HUES64 (cell line): ENCODE results near the gene MICU1.
"Not testable (repeated sequence)": the region's sequence is repeated elsewhere in the genome, so short reads cannot be mapped to it uniquely, and the experiment has no call there.

ENCODE experiments used
- H3K27ac ChIP-seq: 2 replicates; pipeline ENCODE4 v1.7.0; 2013; ENCODE audit warnings: low read depth, low read length, inconsistent platforms
- H3K27me3 ChIP-seq: 2 replicates; pipeline ENCODE4 v1.6.1; 2013; ENCODE audit warnings: mild to moderate bottlenecking, low read length; ENCODE audit not compliant: insufficient read depth
- H3K36me3 ChIP-seq: 2 replicates; pipeline ENCODE4 v1.6.1; 2013; ENCODE audit warnings: mild to moderate bottlenecking, low read length; ENCODE audit not compliant: insufficient read depth
- H3K4me1 ChIP-seq: 2 replicates; pipeline ENCODE4 v1.6.1; 2013; ENCODE audit warnings: mild to moderate bottlenecking, low read length, moderate library complexity; ENCODE audit not compliant: insufficient read depth
- H3K4me3 ChIP-seq: 2 replicates; pipeline ENCODE4 v1.5.1; 2013; ENCODE audit warnings: mild to moderate bottlenecking, low read length, moderate library complexity
- H3K9ac ChIP-seq: 2 replicates; pipeline ENCODE4 v1.6.1; 2013; ENCODE audit warnings: mild to moderate bottlenecking, low read depth, low read length
- H3K9me3 ChIP-seq: 2 replicates; pipeline ENCODE4 v1.6.1; 2013; ENCODE audit warnings: low read depth, low read length; ENCODE audit not compliant: insufficient read depth
- WGBS: fragments of 150-250, 120-280 bp; methylation state at CpG from one replicate; pipeline ENCODE4 v1.1.7; 2013; ENCODE audit warnings: missing lambda C conversion rate; 5-methylcytosine and 5-hydroxymethylcytosine counted together

Gene MICU1

GRCh38 chr10:72389716-72390115, 236.2 kb downstream of the MICU1 start:
- H3K27ac ChIP-seq, result no peak overlapping the region
- H3K9ac ChIP-seq, result no peak overlapping the region
- H3K9me3 ChIP-seq, result no peaks in the 10 kb centered on the region
- no peaks in the 10 kb centered on the region for H3K36me3 ChIP-seq
- 95% methylated on average over 5 of the region's 5 CpGs for WGBS
- H3K4me3 ChIP-seq, result no peak overlapping the region
- H3K27me3 ChIP-seq, result no peaks in the 10 kb centered on the region
- H3K4me1 ChIP-seq, result peaks cover 7% of the 10 kb centered on the region

DNA sequence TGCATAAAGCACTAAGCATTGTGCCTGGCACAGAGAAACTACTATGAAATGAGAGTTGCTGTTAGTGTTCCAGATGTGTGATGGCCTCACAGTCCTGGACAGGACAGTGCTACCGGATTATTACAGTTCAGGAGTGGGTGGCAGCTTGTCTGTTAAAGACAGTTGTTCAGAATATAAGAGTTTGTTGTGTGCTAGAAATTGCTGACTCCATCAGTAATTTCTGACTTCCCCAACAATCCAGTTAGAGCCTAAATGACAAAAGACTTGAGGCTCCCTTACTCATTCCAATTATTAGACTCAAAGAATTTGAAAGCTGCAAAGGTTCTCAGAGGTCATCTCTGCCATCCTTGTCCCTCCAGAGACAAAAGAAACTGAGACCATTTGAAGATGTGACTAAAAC, 236.9 kb downstream of the MICU1 start:
- no peak overlapping the region for H3K4me3 ChIP-seq
- WGBS, result 88% methylated on average over 1 of the region's 1 CpG
- no peaks in the 10 kb centered on the region for H3K36me3 ChIP-seq
- H3K27ac ChIP-seq, result no peak overlapping the region
- H3K27me3 ChIP-seq, result no peaks in the 10 kb centered on the region
- H3K4me1 ChIP-seq, result peaks cover 11% of the 10 kb centered on the region
- no peak overlapping the region for H3K9ac ChIP-seq
- H3K9me3 ChIP-seq, result no peaks in the 10 kb centered on the region

GRCh38 chr10:72388062-72388461, 237.8 kb downstream of the MICU1 start:
- WGBS, result 96% methylated on average over 4 of the region's 5 CpGs
- Histone ChIP-seq H3K9ac (no peak overlapping the region), H3K27ac (no peak overlapping the region), H3K4me3 (no peak overlapping the region), H3K27me3 (no peaks in the 10 kb centered on the region), H3K4me1 (peaks cover 11% of the 10 kb centered on the region), H3K36me3 (no peaks in the 10 kb centered on the region), H3K9me3 (no peaks in the 10 kb centered on the region)

GRCh38 chr10:72386916-72387586, 238.8 kb downstream of the MICU1 start:
- Histone ChIP-seq H3K4me1 (peaks cover 11% of the 10 kb centered on the region), H3K27me3 (no peaks in the 10 kb centered on the region), H3K27ac (no peak overlapping the region), H3K9ac (no peak overlapping the region), H3K4me3 (no peak overlapping the region), H3K36me3 (no peaks in the 10 kb centered on the region), H3K9me3 (no peaks in the 10 kb centered on the region)
- WGBS, result no CpG with 5 or more reads among the region's 3 CpGs

- 91% methylated on average over 4 of the region's 4 CpGs for WGBS
- H3K27me3 ChIP-seq, result no peaks in the 10 kb centered on the region
These were observed 240.2 kb downstream of the MICU1 start for GRCh38 chr10:72385724-72386123.

GRCh38 chr10:72384982-72385381, 240.9 kb downstream of the MICU1 start:
- H3K9me3 ChIP-seq, H3K4me3 ChIP-seq, H3K9ac ChIP-seq, H3K36me3 ChIP-seq, H3K27me3 ChIP-seq, H3K27ac ChIP-seq: not testable (repeated sequence)
- WGBS, result 92% methylated on average over 7 of the region's 7 CpGs
- H3K4me1 ChIP-seq, result peaks cover 17% of the 10 kb centered on the region

More at GRCh38 chr10:72385724-72386123, 240.2 kb downstream of the MICU1 start:
- Histone ChIP-seq H3K9me3 (no peaks in the 10 kb centered on the region), H3K36me3 (no peaks in the 10 kb centered on the region), H3K4me3 (no peak overlapping the region), H3K9ac (no peak overlapping the region), H3K27ac (no peak overlapping the region), H3K4me1 (peaks cover 17% of the 10 kb centered on the region)

DNA sequence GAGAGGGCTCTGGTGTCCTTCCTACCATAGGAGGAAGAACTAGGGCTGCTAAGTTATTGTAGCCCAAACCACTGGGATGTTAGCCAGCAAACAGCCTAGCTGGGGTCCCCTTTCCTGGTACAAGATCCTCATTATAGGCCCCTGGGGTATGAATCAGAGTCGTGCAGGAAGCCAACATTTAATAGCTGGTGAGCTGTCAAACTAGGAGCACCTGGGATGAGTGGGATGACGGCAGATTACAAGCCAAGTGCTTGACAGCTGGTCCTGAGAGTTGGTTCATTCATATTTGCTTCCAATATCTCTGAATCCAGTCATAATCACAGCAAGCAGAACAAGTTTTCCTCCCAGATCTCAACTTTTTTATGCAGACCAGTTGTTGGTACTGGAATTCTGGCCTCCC, 246.1 kb downstream of the MICU1 start:
- WGBS, result 89% methylated on average over 2 of the region's 2 CpGs
- Histone ChIP-seq H3K27ac (no peak overlapping the region), H3K4me3 (no peak overlapping the region), H3K36me3 (no peaks in the 10 kb centered on the region), H3K9ac (no peak overlapping the region), H3K4me1 (peaks cover 20% of the 10 kb centered on the region), H3K9me3 (no peaks in the 10 kb centered on the region), H3K27me3 (no peaks in the 10 kb centered on the region)

DNA sequence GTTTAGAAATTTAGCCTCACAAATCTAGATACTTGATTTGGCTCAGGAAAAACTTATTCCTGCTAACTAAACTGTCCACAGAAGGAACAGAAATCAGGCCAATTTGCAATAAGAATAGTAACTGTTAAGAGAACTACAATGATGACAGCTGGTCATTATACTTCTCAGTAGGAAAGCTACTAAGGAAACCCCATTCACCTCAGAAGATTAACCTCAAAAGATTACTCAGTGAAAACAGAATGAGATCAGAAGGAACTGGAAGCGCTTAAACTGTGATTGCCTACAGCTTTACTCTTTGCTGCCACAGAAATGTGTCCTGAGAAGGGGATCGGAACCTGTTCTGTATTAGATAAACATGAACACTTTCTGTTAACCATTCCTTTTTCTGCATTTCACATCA, 246.8 kb downstream of the MICU1 start:
- Histone ChIP-seq H3K4me1 (peaks cover 15% of the 10 kb centered on the region; the same call in 1 of the 2 replicates), H3K27ac (no peak overlapping the region), H3K36me3 (no peaks in the 10 kb centered on the region), H3K9ac (no peak overlapping the region), H3K4me3 (no peak overlapping the region), H3K27me3 (no peaks in the 10 kb centered on the region), H3K9me3 (no peaks in the 10 kb centered on the region)
- 84% methylated on average over 2 of the region's 2 CpGs for WGBS

DNA sequence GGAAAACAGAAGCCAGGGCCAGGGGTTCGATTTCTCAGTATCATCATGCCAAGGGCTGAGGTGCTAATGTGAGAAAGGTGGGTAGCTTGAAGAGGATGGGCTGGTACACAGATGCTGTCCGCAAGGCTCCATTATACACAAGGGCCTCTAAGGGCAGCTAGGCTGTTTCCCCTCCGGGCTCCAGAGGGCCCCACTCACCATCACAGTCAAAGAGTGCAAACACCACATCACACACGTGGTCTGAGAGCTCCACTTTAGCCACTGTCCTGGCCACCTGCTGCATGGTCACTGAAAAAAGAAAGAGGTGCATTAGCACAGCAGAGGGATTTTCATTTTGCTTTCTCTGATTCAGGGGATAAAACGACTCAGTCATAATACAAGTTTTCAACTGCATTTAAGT, 250.3 kb downstream of the MICU1 start:
- Histone ChIP-seq H3K4me1 (peaks cover 10% of the 10 kb centered on the region; the same call in 1 of the 2 replicates), H3K27ac (no peak overlapping the region), H3K9me3 (no peaks in the 10 kb centered on the region), H3K4me3 (no peak overlapping the region), H3K9ac (no peak overlapping the region), H3K36me3 (no peaks in the 10 kb centered on the region), H3K27me3 (no peaks in the 10 kb centered on the region)
- 76% methylated on average over 5 of the region's 5 CpGs for WGBS

DNA sequence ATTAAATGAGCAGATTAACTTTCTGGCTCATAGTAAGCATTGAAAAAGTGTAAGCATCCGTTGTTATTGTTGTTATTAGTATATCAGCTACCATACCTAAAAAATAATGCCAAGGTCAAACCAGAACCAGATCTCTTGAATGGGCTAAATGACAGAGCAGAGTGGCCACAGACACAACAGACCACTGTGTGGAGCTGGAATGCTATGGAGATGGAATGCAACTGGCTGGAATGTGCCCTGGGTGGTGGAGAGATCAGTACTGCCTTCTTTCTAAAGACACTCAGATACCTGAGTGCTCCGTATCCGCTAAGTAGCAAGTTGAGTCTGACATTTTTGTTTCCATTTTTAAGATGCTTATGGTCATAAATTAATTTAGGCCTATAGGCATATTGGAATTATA, 250.7 kb downstream of the MICU1 start:
- Histone ChIP-seq H3K36me3 (no peaks in the 10 kb centered on the region), H3K4me1 (peaks cover 10% of the 10 kb centered on the region; the same call in 1 of the 2 replicates), H3K27ac (no peak overlapping the region), H3K4me3 (no peak overlapping the region), H3K27me3 (no peaks in the 10 kb centered on the region), H3K9me3 (no peaks in the 10 kb centered on the region), H3K9ac (no peak overlapping the region)
- WGBS, result 100% methylated on average over 2 of the region's 3 CpGs

- Histone ChIP-seq H3K27me3 (no peaks in the 10 kb centered on the region), H3K9ac (no peak overlapping the region), H3K4me1 (no peaks in the 10 kb centered on the region), H3K9me3 (no peaks in the 10 kb centered on the region), H3K27ac (no peak overlapping the region), H3K36me3 (peaks cover 13% of the 10 kb centered on the region), H3K4me3 (no peak overlapping the region)
These were observed 255.6 kb downstream of the MICU1 start for GRCh38 chr10:72370201-72370722.
